HG03354 (cell line): ENCODE results near the gene HNF1B.
A peak's percentile ranks its signal among the peaks of the same experiment; 100 is the strongest.

ENCODE experiments used
- ATAC-seq: cut with Tn5 transposase; IDR thresholded peaks from one replicate; pipeline ENCODE4 v1.9.1; 2021; ENCODE audit warnings: mild to moderate bottlenecking; ENCODE audit not compliant: unreplicated experiment, poor library complexity, severe bottlenecking

HNF1B gene

DNA sequence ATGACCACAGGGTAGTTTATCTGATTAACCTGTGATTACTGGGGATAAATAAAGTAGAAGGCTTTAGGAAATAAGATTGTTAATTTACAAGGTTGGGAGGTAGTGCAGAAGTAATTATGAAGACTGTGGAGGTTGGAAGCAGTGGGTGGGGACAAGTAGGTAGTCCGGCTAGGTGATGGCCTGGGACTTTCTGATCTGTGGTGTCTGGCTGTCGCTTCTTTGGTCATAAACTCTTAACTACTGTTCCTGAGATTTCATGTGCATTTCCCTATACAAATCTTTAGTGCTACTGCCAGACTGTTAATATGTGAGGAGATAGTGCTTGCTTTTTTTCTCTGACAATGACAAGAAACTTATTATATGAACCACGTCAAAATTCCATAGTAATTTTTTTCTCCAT lies 19.5 kb upstream of the HNF1B start:
- no peak for ATAC-seq

DNA sequence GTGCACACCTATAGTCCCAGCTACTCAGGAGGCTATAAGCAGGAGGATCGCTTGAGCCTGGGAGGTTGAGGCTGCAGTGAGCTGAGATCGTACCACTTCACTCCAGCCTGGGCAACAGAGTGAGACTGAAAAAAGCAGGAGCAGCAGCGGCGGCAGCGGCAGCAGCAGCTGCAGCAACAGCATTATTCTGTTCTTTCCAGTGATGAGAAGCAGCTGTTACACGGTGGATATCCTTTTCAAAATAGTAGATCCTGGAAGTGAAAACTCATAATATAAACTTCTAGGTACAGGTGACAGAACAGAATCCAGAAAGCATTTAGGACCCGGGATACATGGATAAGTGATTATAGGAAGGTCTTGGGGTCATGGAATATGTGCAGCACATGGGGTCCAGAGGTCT lies 17.8 kb upstream of the HNF1B start:
- no peak for ATAC-seq

- no peak for ATAC-seq
These were observed 17.1 kb upstream of the HNF1B start for GRCh38 chr17:37761961-37762360.

DNA sequence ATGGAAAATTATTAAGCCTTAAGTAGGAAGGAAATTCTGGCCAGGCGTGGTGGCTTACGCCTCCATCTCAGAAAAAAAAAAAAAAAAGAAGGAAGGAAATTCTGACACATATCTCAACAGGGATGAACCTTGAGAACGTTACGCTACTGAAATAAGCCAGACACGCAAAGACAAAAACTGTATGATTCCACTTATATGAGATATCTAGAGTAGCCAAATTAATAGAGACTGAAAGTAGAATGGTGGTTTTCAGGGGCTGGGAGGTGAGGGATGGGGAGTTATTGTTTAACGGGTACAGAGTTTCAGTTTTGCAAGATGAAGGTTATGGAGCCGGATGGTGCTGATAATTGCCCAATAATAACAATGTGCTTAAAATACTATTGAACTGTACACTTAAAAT lies 16.2 kb upstream of the HNF1B start:
- peak; percentile 60 for ATAC-seq

GRCh38 chr17:37759014-37759637 lies 14.3 kb upstream of the HNF1B start:
- no peak for ATAC-seq

DNA sequence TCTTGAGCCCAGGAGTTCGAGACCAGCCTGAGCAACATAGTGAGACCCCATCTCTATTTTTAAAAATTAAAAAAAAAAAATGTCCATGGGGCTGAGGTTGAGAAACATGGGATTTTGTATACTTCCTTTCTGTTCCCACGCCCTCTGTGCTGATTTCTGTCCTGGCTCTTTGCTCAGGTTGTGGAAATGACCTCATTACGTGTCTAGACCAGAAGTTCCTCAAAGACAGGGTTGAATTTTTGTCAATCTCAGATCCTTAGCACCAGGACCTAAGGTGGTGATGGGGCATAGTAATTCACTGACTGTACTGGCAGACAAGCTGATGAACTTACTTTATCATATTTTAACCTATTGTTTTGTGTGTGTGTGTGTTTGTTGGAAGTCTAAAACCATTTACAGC lies 11.2 kb upstream of the HNF1B start:
- ATAC-seq: no peak

- no peak for ATAC-seq
These were observed 10.6 kb upstream of the HNF1B start for GRCh38 chr17:37755455-37755854.

DNA sequence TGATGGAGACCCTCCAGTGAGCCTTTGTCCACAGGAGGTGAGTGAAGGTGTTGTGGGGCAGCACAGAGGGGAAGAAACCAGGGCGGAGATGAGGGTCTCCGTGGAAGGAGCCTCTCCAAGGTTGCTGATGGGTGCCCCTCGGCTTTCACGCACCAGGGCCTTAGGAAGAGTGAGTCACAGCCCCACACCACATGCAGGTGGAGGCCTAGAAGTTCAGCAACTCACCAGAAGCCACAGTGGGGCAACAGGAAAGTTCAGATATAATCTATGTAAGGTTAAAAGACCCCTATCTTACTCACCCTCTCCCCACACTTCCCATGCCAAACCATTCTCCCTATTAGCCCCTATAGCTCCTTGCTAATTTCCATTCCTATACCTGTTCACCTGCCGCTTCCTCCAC lies 9.5 kb upstream of the HNF1B start:
- ATAC-seq: no peak

DNA sequence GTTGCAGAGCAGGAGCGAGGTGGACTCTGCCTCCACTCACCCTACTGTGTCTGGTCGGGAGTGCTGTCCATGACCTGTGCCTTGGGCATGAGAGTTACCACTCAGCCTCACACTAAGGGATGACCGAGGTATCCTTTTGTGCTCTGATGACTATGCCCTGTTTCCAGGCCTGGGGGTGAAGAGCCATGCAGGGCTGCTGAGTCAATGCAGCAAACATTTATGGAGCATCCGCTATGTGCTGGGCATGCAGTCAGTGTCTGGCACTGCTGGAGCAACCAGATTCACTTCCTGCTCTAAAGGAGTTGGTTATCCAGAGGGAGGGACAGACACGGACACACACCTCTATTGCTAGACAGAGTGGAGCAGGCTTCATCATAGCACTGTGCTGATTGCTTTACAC lies 7.6 kb upstream of the HNF1B start:
- no peak for ATAC-seq

DNA sequence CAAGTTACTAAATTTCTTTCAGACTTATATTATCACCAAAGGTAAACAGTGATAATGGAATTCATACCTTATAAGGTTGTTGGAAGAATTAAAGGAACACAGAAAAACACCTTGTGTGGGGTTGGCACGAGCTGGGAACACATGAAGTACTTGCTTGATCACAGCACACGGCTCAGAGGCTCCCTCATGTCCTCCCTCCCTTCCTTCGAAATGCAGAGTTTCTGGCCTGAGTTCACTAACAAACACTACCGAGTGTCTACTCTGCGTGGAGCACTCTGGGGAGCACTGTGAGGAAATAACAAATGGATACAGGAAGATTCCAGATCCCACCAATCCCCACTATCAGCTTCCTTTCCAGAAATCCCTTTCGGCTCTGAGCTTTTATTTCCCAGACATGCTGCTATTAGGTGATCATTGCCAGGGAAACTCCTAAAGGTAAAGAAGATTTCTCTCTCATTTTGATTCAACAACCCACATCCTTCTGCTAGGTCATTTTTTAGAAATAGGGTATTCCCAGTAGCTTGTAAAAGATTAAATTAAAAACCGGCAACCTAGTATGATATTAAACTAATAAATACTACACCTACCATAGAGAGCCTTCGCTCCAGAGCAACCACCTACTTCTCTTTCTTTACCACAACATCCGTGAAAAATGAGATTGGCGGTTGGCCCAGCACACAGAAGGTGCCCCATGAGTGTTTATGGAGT lies 6.1 kb upstream of the HNF1B start:
- ATAC-seq: no peak

DNA sequence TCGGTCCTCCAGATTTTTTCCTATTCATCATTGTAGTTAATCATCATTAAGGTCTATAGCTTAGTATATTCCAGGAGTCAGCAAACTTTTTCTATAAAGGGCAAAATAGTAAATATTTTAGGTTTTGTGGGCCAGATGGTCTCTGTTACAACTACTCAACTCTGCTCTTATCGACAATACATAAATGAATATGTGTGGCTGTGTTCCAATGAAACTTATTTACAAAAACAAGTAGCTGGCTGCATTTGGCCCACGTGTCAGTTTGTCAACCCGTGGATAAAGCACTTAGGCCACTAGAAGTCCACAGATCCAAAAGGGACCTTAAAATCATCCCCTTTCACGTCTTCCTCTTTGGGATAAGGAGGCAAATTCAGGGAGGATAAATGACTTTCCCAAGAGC lies 5.4 kb upstream of the HNF1B start:
- ATAC-seq: no peak

GRCh38 chr17:37747222-37747621 lies 2.4 kb upstream of the HNF1B start:
- no peak for ATAC-seq

DNA sequence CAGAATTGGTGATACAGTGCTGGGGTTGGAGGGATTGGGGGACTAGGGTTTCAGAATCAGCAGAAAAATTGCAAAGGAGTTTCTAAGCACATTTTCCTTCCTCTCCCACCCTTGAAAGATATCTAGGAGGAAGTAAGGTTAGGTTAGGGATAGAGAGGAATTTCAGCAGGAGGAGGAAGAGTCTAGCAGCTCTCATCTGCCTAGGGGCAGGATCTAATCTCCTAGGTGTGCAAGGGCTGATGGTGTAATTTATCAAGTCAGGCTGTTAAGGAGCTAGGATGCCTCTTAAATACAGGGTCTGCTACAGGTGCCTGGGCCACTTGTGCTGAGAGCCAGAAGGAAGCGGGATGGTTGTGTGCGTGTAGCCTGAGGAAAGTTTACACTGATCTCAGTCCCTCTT lies 1.8 kb upstream of the HNF1B start:
- ATAC-seq: no peak

DNA sequence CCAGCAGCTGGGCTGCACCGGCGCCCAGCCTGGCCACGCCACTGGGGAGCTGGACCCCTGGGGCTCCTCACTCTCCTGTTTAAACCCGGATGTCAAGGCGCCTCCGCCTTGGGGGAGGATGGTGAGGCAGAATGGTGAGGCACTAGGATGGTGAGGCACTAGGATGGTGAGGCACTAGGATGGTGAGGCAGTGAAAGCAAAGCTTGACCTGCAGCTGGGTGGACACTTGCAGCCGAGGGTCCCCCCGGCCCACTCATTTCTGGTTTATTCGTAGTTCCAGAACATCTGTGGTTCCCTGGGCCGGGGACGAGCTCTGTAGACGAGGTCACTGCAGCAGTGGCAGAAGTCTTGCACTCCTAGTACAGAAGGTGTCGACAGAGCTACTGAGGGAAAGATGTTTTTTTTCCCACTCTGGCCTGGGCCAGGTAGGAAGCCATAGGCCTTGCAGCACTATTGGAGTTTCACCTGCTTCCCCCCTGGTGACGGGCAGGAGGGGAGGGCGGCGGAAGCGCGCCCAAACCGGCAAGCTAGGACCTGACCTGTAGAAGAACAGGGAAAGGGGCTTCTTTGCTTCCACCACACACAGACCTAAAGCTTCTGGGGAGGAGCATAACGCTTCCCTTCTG lies 1.1 kb upstream of the HNF1B start:
- ATAC-seq: no peak

GRCh38 chr17:37744633-37744927 lies 279 bp downstream of the HNF1B start:
- ATAC-seq: no peak

GRCh38 chr17:37743875-37744632 lies 805 bp downstream of the HNF1B start:
- peak; percentile 26 for ATAC-seq

DNA sequence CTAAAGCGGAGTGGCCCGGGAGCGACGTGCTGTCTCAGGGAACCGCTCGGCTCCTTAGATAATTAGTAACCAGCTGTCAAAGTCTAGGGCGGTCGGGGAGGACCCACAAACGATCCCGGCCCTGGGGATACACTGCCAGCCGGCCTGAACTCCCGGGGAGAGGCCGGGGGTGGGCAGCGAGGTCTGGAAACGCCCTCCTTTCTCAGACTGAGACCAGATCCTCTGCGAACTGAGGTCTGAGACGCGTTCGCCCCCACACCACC lies 1.3 kb downstream of the HNF1B start:
- ATAC-seq: no peak

DNA sequence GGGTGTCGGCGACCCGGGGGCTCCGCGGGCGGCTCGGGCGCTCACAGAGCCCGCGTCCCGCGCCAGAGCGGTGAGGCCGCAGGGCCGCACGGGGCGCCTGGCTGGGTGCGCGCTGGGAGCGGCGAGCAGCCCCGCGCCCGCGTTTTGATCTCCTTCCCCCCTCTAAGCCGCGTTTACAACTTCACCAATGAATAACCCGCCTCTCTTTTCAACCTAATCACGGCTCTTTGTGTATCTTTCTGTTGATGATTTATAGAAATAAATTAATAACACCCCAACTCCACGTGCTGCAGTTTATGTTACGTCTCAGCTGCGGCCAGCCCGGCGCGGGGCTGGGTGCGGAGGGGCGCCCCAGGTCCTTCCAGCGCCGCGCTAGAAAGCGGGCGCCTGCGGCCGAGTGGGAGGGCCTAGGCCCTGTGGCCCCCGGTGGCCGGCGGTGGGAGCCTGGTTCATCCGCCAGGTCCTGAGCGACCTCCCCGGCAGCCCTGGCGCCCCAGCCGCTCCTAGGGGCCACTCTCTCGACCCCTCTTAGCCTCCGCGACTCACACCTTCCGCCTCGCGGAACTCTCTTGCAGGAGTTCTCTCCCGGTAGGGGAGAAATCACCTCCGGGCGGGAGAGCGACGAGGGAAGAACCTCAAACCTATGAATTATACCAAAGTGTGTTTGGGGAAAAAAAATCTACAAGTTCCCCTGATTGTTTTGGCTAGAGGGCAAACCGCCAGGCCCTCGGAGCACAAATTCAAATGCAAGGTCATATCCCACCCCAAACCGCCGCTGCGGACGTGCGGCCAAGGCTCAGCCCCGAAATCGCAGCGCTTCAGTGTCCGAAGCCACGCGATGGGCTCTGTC lies 1.9 kb downstream of the HNF1B start:
- ATAC-seq: no peak

GRCh38 chr17:37742116-37742761 lies 2.6 kb downstream of the HNF1B start:
- no peak for ATAC-seq
